Thyroid gland (tissue), 4 donors: ENCODE measurements around the gene CSNK1A1. TPM values are rescaled to one million over a fixed set of nuclear protein-coding genes. Genes with fewer than 3 reads are reported as not detected.
"Not testable (repeated sequence)": the region's sequence is repeated elsewhere in the genome, so short reads cannot be mapped to it uniquely, and the experiment has no call there.

ENCODE experiments used
- DNase-seq, 2 donors: peaks; one replicate each; pipeline ENCODE4 v3.0.0-alpha.2; 2019
- H3K27ac ChIP-seq, 3 donors: fragments of 200-600 bp; sonication (generic); 1 replicate in 2 of 3; 2 replicates in 1 of 3; pipeline ENCODE4 v1.5.1; 2016 to 2019; ENCODE audit warnings: mild to moderate bottlenecking in 1 of 3, moderate library complexity in 1 of 3
- H3K27me3 ChIP-seq: fragments of 200-600 bp; sonication (generic); one replicate; pipeline ENCODE4 v1.5.1; 2019
- H3K36me3 ChIP-seq, 2 donors: fragments of 200-600 bp; sonication (generic); one replicate each; pipeline ENCODE4 v1.5.1; 2016 to 2019
- H3K4me1 ChIP-seq, 2 donors: fragments of 200-600 bp; sonication (generic); one replicate each; pipeline ENCODE4 v1.5.1; 2017 to 2019
- H3K4me3 ChIP-seq, 3 donors: fragments of 200-600 bp; sonication (generic); replicated peaks in 1 of 3; 1 replicate in 2 of 3; 2 replicates in 1 of 3; pipeline ENCODE4 v1.5.1; 2016; ENCODE audit warnings: mild to moderate bottlenecking in 1 of 3
- H3K9me3 ChIP-seq: fragments of 200-600 bp; sonication (generic); one replicate; pipeline ENCODE4 v1.5.1; 2017
- CTCF ChIP-seq, 6 experiments: fragments of 200-600 bp in 3 of 6; fragments of 450-650 bp in 3 of 6; sonication (generic) in 3 of 6; IDR thresholded peaks; one replicate each; pipeline ENCODE4 v1.5.1; 2016 to 2019; ENCODE audit warnings: antibody characterized with exemption in 6 of 6, mild to moderate bottlenecking in 2 of 6, inconsistent platforms in 1 of 6, moderate library complexity in 1 of 6
- POLR2A ChIP-seq, 2 donors: fragments of 450-650 bp; IDR thresholded peaks; one replicate each; pipeline ENCODE4 v1.6.1; 2017; ENCODE audit warnings: antibody characterized with exemption in 2 of 2, mild to moderate bottlenecking in 2 of 2, moderate library complexity in 1 of 2
- WGBS, 2 donors: methylation state at CpG; one replicate each; pipeline ENCODE4 v1.1.5; 2017; 5-methylcytosine and 5-hydroxymethylcytosine counted together
- intact Hi-C: fragments of 100-400 bp; cut with DNase I; formaldehyde crosslinking; loops from one replicate; pipeline ENCODE4 v1.15.1; 2023
- total RNA-seq, 4 donors: library from RNA; depleted of rRNA; stranded (reverse); fragments of >200 nt; gene quantifications; one replicate each; pipeline ENCODE4 v1.2.3, GENCODE V29; 2016

Gene CSNK1A1
- total RNA-seq: 100 to 1,000 TPM; 183 to 262 (median 202) TPM

DNA sequence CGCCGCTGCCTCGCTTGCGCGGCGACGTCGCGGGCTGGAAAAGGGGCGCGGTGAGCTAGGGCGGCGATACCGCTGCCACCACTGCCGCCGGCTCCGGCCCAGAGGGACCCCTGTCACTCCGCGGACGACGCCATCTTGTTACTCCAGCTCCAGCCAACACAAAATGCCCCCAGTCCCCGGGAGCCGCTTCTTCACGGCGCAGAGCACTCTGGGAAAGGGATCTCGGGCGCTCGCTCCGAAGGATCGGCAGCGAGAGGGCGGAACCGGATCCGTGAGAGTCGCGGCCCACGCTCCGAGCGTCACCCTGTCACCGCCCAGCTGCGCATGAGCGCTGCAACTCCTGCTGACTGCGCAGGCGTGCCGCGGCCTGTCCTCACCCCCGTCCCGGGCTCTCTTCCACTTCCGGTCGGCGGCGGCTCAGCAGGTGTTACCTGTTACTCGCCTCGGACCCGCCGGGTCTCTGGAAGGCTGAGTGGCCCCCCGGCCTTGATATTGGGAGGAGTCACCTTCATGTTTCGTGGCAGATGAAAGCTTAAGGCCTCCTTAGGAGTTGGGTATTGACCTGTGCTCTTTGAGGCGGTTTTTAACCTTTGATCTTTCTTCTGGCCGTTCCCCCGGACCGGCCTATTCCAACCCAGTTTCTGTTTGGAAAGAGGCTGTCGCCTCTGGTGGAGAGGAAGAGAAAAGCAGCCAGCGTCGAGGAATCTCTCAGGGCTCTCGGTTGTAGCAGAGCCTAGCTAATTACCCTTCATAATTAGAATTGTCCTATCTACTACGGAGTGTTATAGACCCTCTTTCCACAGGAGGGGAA lies at the start of gene CSNK1A1:
CSNK1A1 (minus strand) TSS at position 213 of the 811 bp plus-strand sequence. CDS start 475 bp downstream, outside the sequence.
- peak within 1 kb of the TSS; percentile 81 to 99 (median 94) for H3K4me3 ChIP-seq
- H3K36me3 ChIP-seq: no peaks in the 10 kb centered on the region
- DNase-seq: peak; percentile 98 to 99
- peak within 1 kb of the TSS; percentile 98 to 99 (median 99) for H3K27ac ChIP-seq
- whole genome bisulfite sequencing, 2 donors: 1% methylated on average over 19 to 35 of the region's 67 CpGs
- H3K9me3 ChIP-seq: no peaks in the 10 kb centered on the region
- intact Hi-C loops: no loop called here
- TF ChIP-seq POLR2A (IDR thresholded peaks at IDR 0.05): peak; percentile 22 to 97
- TF ChIP-seq CTCF (IDR thresholded peaks at IDR 0.05): peak; percentile 55 to 97 (median 86)
- peaks cover 33 to 37% of the 10 kb centered on the region in 2 donors for H3K4me1 ChIP-seq
- H3K27me3 ChIP-seq: no peaks in the 10 kb centered on the region

DNA sequence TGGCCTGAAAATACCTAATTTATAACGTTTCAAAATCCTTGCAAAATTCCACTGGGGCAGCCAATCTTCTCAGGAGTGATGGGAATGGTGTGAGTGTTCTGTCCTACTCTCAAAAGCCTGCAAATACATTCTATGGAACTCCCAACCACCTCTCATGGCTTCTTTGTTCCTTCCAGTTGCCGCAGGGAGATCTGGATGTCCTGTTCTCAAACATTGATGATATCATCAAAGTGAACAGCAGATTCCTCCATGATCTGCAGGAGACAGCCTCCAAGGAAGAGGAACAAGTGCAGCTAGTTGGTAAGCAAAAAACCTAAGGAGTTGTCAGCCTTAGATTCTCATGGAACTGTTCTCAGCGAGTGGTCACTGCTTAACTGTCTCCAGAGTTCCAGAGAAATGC lies 49.7 kb upstream of the CSNK1A1 start:
- no peaks in the 10 kb centered on the region for H3K27me3 ChIP-seq
- H3K27ac ChIP-seq: no peak overlapping the region
- intact Hi-C loops: no loop called here
- no peak for TF ChIP-seq POLR2A (IDR thresholded peaks at IDR 0.05)
- TF ChIP-seq CTCF (IDR thresholded peaks at IDR 0.05): no peak
- no peak for DNase-seq
- H3K9me3 ChIP-seq: no peaks in the 10 kb centered on the region
- H3K4me1 ChIP-seq: peaks cover 7% of the 10 kb centered on the region in 2 donors
- WGBS, 2 donors: 83 to 87% methylated on average over 3 of the region's 3 CpGs
- H3K4me3 ChIP-seq: no peak overlapping the region
- no peaks in the 10 kb centered on the region for H3K36me3 ChIP-seq

GRCh38 chr5:149599375-149599774 lies 48.1 kb upstream of the CSNK1A1 start:
- WGBS, 2 donors: 92 to 94% methylated on average over 4 of the region's 4 CpGs
- H3K9me3 ChIP-seq: no peaks in the 10 kb centered on the region
- no peak for DNase-seq
- H3K4me1 ChIP-seq: peaks cover 7 to 8% of the 10 kb centered on the region in 2 donors
- TF ChIP-seq POLR2A (IDR thresholded peaks at IDR 0.05) (no peak), CTCF (IDR thresholded peaks at IDR 0.05) (no peak)
- H3K27me3 ChIP-seq: no peaks in the 10 kb centered on the region
- H3K4me3 ChIP-seq: no peak overlapping the region
- H3K36me3 ChIP-seq: no peaks in the 10 kb centered on the region
- no peak overlapping the region for H3K27ac ChIP-seq
- intact Hi-C loops: no loop called here

DNA sequence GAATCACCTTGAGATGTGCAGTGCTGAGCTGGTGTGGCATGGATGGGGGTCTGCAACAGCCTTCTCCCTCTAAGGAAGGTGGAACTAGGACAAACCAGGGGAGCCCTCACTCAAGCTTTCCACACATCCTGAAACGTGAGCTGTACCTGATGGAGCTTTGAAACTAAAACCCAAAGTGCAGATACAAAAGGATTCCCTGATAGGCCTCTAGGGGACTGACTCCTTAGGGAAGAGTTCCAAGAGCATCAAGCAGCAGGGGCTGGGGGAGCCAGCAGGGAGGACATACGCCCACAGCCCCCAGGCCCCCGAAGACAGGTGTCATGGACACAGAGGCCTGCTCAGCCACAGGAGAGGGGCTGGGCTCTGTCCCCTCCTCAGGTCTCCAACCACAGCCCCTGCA lies 47.7 kb upstream of the CSNK1A1 start:
- H3K27ac ChIP-seq: no peak overlapping the region
- peaks cover 7 to 8% of the 10 kb centered on the region in 2 donors for H3K4me1 ChIP-seq
- intact Hi-C loops: no loop called here
- H3K9me3 ChIP-seq: no peaks in the 10 kb centered on the region
- no peak for TF ChIP-seq CTCF (IDR thresholded peaks at IDR 0.05)
- no peak for TF ChIP-seq POLR2A (IDR thresholded peaks at IDR 0.05)
- DNase-seq: no peak
- no peaks in the 10 kb centered on the region for H3K36me3 ChIP-seq
- H3K4me3 ChIP-seq: no peak overlapping the region
- WGBS, 2 donors: 87 to 100% methylated on average over 3 of the region's 3 CpGs
- no peaks in the 10 kb centered on the region for H3K27me3 ChIP-seq

DNA sequence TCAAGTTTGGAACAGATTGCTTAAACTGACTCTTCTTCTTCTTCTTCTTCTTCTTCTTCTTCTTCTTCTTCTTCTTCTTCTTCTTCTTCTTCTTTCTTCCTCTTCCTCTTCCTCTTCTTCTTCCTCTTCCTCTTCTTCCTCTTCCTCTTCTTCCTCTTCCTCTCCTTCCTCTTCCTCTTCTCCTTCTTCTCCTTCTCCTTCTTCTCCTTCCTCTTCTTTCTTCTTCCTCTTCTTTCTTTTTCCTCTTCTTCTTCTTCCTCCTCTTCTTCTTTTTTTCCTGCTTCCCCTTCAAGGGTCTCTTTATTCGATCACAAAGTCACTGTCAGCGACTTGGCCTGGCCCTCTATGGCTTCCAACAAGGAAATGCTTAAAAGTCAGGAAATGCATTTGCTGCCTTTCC lies 47.0 kb upstream of the CSNK1A1 start:
- WGBS, 2 donors: 90% methylated on average over 2 of the region's 2 CpGs
- H3K36me3 ChIP-seq: not testable (repeated sequence)

More for the DNA sequence above, 47.0 kb upstream of the CSNK1A1 start:
- H3K9me3 ChIP-seq, intact Hi-C loops, H3K4me1 ChIP-seq, H3K27me3 ChIP-seq, H3K27ac ChIP-seq, H3K4me3 ChIP-seq, DNase-seq: not testable (repeated sequence)
